GM12873 (cell line): ENCODE measurements around the gene OR2A5.

ENCODE experiments used
- CTCF ChIP-seq: IDR thresholded peaks from 2 replicates; pipeline ENCODE4 v1.5.1; 2012; ENCODE audit warnings: low read depth, mild to moderate bottlenecking, moderate library complexity, low read length, control low read depth; ENCODE audit not compliant: insufficient read depth; ENCODE audit errors: missing control alignments

The OR2A5 gene

GRCh38 chr7:144036302-144036885, 12.4 kb upstream of the OR2A5 start:
- no peak for TF ChIP-seq CTCF

- no peak for TF ChIP-seq CTCF
These were observed 11.2 kb upstream of the OR2A5 start for GRCh38 chr7:144037414-144038035.

- no peak for TF ChIP-seq CTCF
These were observed 9.9 kb upstream of the OR2A5 start for GRCh38 chr7:144038887-144039286.

- TF ChIP-seq CTCF: no peak
These were observed 743 bp downstream of the OR2A5 start for GRCh38 chr7:144049491-144049890.

GRCh38 chr7:144050093-144050492, 1.3 kb downstream of the OR2A5 start:
- no peak for TF ChIP-seq CTCF

GRCh38 chr7:144057954-144058353, 9.2 kb downstream of the OR2A5 start:
- no peak for TF ChIP-seq CTCF

GRCh38 chr7:144063710-144064109, 15.0 kb downstream of the OR2A5 start:
- TF ChIP-seq CTCF: peak; percentile 63

- TF ChIP-seq CTCF: no peak
These were observed 20.8 kb downstream of the OR2A5 start, which contains the start of gene OR2A25 for GRCh38 chr7:144069511-144069910. TSS of gene OR2A25 (plus strand) at chr7:144069811. CDS start at chr7:144074220, 4,409 bp downstream.
